Mesenchymal stem cell (in vitro differentiated cells and primary cell): Measurements from ENCODE around the gene PRKCQ.

Source experiments
- DNase-seq: peaks from one replicate; pipeline ENCODE4 v3.0.0-alpha.2; 2013
- H2AFZ ChIP-seq: one replicate; pipeline ENCODE4 v1.6.1; 2013; ENCODE audit warnings: low read depth, mild to moderate bottlenecking, control low read depth, inconsistent platforms, low read length, moderate library complexity
- H2AK5ac ChIP-seq: 2 replicates; pipeline ENCODE4 v1.6.1; 2013; ENCODE audit warnings: low read length, moderate library complexity, mild to moderate bottlenecking, inconsistent platforms; ENCODE audit not compliant: severe bottlenecking
- H2BK120ac ChIP-seq: one replicate; pipeline ENCODE4 v1.6.1; 2013; ENCODE audit warnings: low read depth, mild to moderate bottlenecking, inconsistent platforms, low read length, moderate library complexity
- H2BK12ac ChIP-seq, 2 experiments: one replicate each; pipeline ENCODE4 v1.6.1; 2013; ENCODE audit warnings: inconsistent platforms in 2 of 2, low read length in 2 of 2, mild to moderate bottlenecking in 2 of 2, moderate library complexity in 2 of 2, control low read depth in 1 of 2
- H2BK15ac ChIP-seq: one replicate; pipeline ENCODE4 v1.6.1; 2013; ENCODE audit warnings: mild to moderate bottlenecking, low read depth, inconsistent platforms; ENCODE audit not compliant: poor library complexity, severe bottlenecking
- H2BK5ac ChIP-seq: 2 replicates; pipeline ENCODE4 v1.6.1; 2013; ENCODE audit warnings: low read depth, mild to moderate bottlenecking, low read length, control low read depth, inconsistent platforms; ENCODE audit not compliant: poor library complexity, severe bottlenecking
- H3K14ac ChIP-seq, 2 experiments: one replicate each; pipeline ENCODE4 v1.6.1; 2013; ENCODE audit warnings: inconsistent platforms in 2 of 2, low read length in 2 of 2, control low read depth in 1 of 2, mild to moderate bottlenecking in 1 of 2, moderate library complexity in 1 of 2
- H3K18ac ChIP-seq, 2 experiments: one replicate each; pipeline ENCODE4 v1.6.1; 2013; ENCODE audit warnings: inconsistent platforms in 2 of 2, low read length in 2 of 2, control low read depth in 1 of 2, low read depth in 1 of 2, mild to moderate bottlenecking in 1 of 2
- H3K23ac ChIP-seq, 2 experiments: one replicate each; pipeline ENCODE4 v1.6.1; 2013; ENCODE audit warnings: inconsistent platforms in 2 of 2, low read length in 2 of 2, mild to moderate bottlenecking in 2 of 2, moderate library complexity in 2 of 2, control low read depth in 1 of 2
- H3K27ac ChIP-seq: 2 replicates; pipeline ENCODE4 v1.5.1; 2013; ENCODE audit warnings: mild to moderate bottlenecking, moderate library complexity, low read length, control low read depth, inconsistent platforms; ENCODE audit not compliant: poor library complexity, severe bottlenecking
- H3K27me3 ChIP-seq, 2 experiments: 2 replicates each; pipeline versions ENCODE4 v1.6.1 to v1.7.0; 2013; ENCODE audit warnings: low read length in 2 of 2, mild to moderate bottlenecking in 2 of 2, moderate library complexity in 2 of 2, control low read depth in 1 of 2, inconsistent platforms in 1 of 2; ENCODE audit not compliant: control insufficient read depth in 1 of 2, insufficient read depth in 1 of 2
- H3K36me3 ChIP-seq, 2 experiments: 2 replicates each; pipeline versions ENCODE4 v1.6.1 to v1.7.0; 2013; ENCODE audit warnings: low read length in 2 of 2, control low read depth in 1 of 2, inconsistent platforms in 1 of 2, low read depth in 1 of 2, mild to moderate bottlenecking in 1 of 2; ENCODE audit not compliant: insufficient read depth in 2 of 2, control insufficient read depth in 1 of 2
- H3K4ac ChIP-seq, 2 experiments: one replicate each; pipeline ENCODE4 v1.6.1; 2013; ENCODE audit warnings: inconsistent platforms in 2 of 2, low read length in 2 of 2, mild to moderate bottlenecking in 2 of 2, moderate library complexity in 2 of 2, control low read depth in 1 of 2, low read depth in 1 of 2
- H3K4me1 ChIP-seq: 2 replicates; pipeline ENCODE4 v1.6.1; 2013; ENCODE audit warnings: low read depth, low read length, control low read depth; ENCODE audit not compliant: control insufficient read depth, insufficient read depth
- H3K4me2 ChIP-seq: 2 replicates; pipeline ENCODE4 v1.6.1; 2013; ENCODE audit warnings: low read length, mild to moderate bottlenecking, inconsistent platforms; ENCODE audit not compliant: poor library complexity, severe bottlenecking
- H3K4me3 ChIP-seq, 2 experiments: 2 replicates each; pipeline versions ENCODE4 v1.5.1 to v1.7.0; 2013; ENCODE audit warnings: low read length in 2 of 2, mild to moderate bottlenecking in 2 of 2, control low read depth in 1 of 2, low read depth in 1 of 2; ENCODE audit not compliant: insufficient read depth in 1 of 2
- H3K79me1 ChIP-seq: replicated peaks from 2 replicates; pipeline ENCODE4 v1.6.1; 2013; ENCODE audit warnings: mild to moderate bottlenecking, control low read depth, low read length, inconsistent platforms; ENCODE audit not compliant: poor library complexity, severe bottlenecking
- H3K9ac ChIP-seq: 2 replicates; pipeline ENCODE4 v1.7.0; 2013; ENCODE audit warnings: mild to moderate bottlenecking, low read length, moderate library complexity
- H3K9me3 ChIP-seq: 2 replicates; pipeline ENCODE4 v1.7.0; 2013; ENCODE audit warnings: mild to moderate bottlenecking, low read length; ENCODE audit not compliant: control insufficient read depth
- H4K8ac ChIP-seq: one replicate; pipeline ENCODE4 v1.6.1; 2013; ENCODE audit warnings: inconsistent platforms, mild to moderate bottlenecking, low read length, moderate library complexity
- H4K91ac ChIP-seq: one replicate; pipeline ENCODE4 v1.6.1; 2013; ENCODE audit warnings: mild to moderate bottlenecking, low read length, inconsistent platforms
- WGBS: methylation state at CpG from one replicate; pipeline ENCODE4 v1.1.7; 2013; ENCODE audit warnings: mixed read lengths; 5-methylcytosine and 5-hydroxymethylcytosine counted together

Gene PRKCQ

GRCh38 chr10:6494442-6494819 lies 85.6 kb downstream of the PRKCQ start:
- Histone ChIP-seq H2BK15ac (no peak overlapping the region), H3K4me3 (no peak overlapping the region), H3K27ac (no peak overlapping the region), H3K4me2 (no peak overlapping the region), H3K27me3 (peaks cover 0 to 49% of the 10 kb centered on the region in 2 experiments), H4K8ac (no peak overlapping the region), H3K18ac (no peak overlapping the region), H2AFZ (no peak overlapping the region), H3K23ac (no peak overlapping the region), H2BK120ac (no peak overlapping the region), H3K4me1 (no peaks in the 10 kb centered on the region), H3K9me3 (no peaks in the 10 kb centered on the region), H3K36me3 (no peaks in the 10 kb centered on the region), H4K91ac (no peak overlapping the region), H3K9ac (no peak overlapping the region), H3K4ac (no peak overlapping the region), H2BK5ac (no peak overlapping the region), H3K14ac (no peak overlapping the region), H3K79me1 (no peaks in the 10 kb centered on the region), H2BK12ac (no peak overlapping the region), H2AK5ac (no peak overlapping the region)
- WGBS: 75% methylated on average over 2 of the region's 2 CpGs
- no peak for DNase-seq

- H2BK5ac ChIP-seq: no peak overlapping the region
- H4K91ac ChIP-seq: no peak overlapping the region
- no peak overlapping the region for H4K8ac ChIP-seq
- no peak overlapping the region for H3K27ac ChIP-seq
- H3K9me3 ChIP-seq: no peaks in the 10 kb centered on the region
- no peak overlapping the region for H3K4me3 ChIP-seq
- H3K9ac ChIP-seq: no peak overlapping the region
- no peak overlapping the region for H2BK120ac ChIP-seq
- no peak overlapping the region for H2BK12ac ChIP-seq
- H2BK15ac ChIP-seq: no peak overlapping the region
- H3K79me1 ChIP-seq: no peaks in the 10 kb centered on the region
- H2AFZ ChIP-seq: no peak overlapping the region
- H3K36me3 ChIP-seq: no peaks in the 10 kb centered on the region
- no peak for DNase-seq
- H3K4ac ChIP-seq: no peak overlapping the region
- WGBS: 82% methylated on average over 11 of the region's 11 CpGs
- H3K14ac ChIP-seq: no peak overlapping the region
- peaks cover 0 to 49% of the 10 kb centered on the region in 2 experiments for H3K27me3 ChIP-seq
- no peaks in the 10 kb centered on the region for H3K4me1 ChIP-seq
- no peak overlapping the region for H3K23ac ChIP-seq
- no peak overlapping the region for H3K4me2 ChIP-seq
- H2AK5ac ChIP-seq: no peak overlapping the region
- H3K18ac ChIP-seq: no peak overlapping the region
Observed at GRCh38 chr10:6493521-6494441, 86.3 kb downstream of the PRKCQ start.

GRCh38 chr10:6492896-6493295 lies 87.2 kb downstream of the PRKCQ start:
- no peak overlapping the region for H3K18ac ChIP-seq
- no peak overlapping the region for H4K91ac ChIP-seq
- no peak overlapping the region for H2BK5ac ChIP-seq
- no peak overlapping the region for H2AFZ ChIP-seq
- peaks cover 0 to 41% of the 10 kb centered on the region in 2 experiments for H3K27me3 ChIP-seq
- no peak overlapping the region for H3K4me2 ChIP-seq
- no peak overlapping the region for H2BK12ac ChIP-seq
- H2BK15ac ChIP-seq: no peak overlapping the region
- no peak overlapping the region for H3K4me3 ChIP-seq
- no peak overlapping the region for H3K23ac ChIP-seq
- no peaks in the 10 kb centered on the region for H3K9me3 ChIP-seq
- H4K8ac ChIP-seq: no peak overlapping the region
- 90% methylated on average over 10 of the region's 10 CpGs for WGBS
- H2BK120ac ChIP-seq: no peak overlapping the region
- no peak for DNase-seq
- no peaks in the 10 kb centered on the region for H3K79me1 ChIP-seq
- H3K4ac ChIP-seq: no peak overlapping the region
- H3K27ac ChIP-seq: no peak overlapping the region
- no peaks in the 10 kb centered on the region for H3K4me1 ChIP-seq
- no peak overlapping the region for H2AK5ac ChIP-seq
- no peaks in the 10 kb centered on the region for H3K36me3 ChIP-seq
- no peak overlapping the region for H3K9ac ChIP-seq
- no peak overlapping the region for H3K14ac ChIP-seq

- peaks cover 0 to 34% of the 10 kb centered on the region in 2 experiments for H3K27me3 ChIP-seq
- no peaks in the 10 kb centered on the region for H3K79me1 ChIP-seq
- H4K91ac ChIP-seq: no peak overlapping the region
- no peaks in the 10 kb centered on the region for H3K4me1 ChIP-seq
- no peak overlapping the region for H3K18ac ChIP-seq
- no peak overlapping the region for H2BK12ac ChIP-seq
- DNase-seq: no peak
- H2BK120ac ChIP-seq: no peak overlapping the region
- H2AFZ ChIP-seq: no peak overlapping the region
- H3K23ac ChIP-seq: no peak overlapping the region
- no peak overlapping the region for H4K8ac ChIP-seq
- H3K4me3 ChIP-seq: no peak overlapping the region
- no peak overlapping the region for H3K14ac ChIP-seq
- H2BK5ac ChIP-seq: no peak overlapping the region
- H3K9ac ChIP-seq: no peak overlapping the region
- H3K4me2 ChIP-seq: no peak overlapping the region
- no peak overlapping the region for H2BK15ac ChIP-seq
- H3K9me3 ChIP-seq: no peaks in the 10 kb centered on the region
- H2AK5ac ChIP-seq: no peak overlapping the region
- no peak overlapping the region for H3K4ac ChIP-seq
- H3K27ac ChIP-seq: no peak overlapping the region
- no peaks in the 10 kb centered on the region for H3K36me3 ChIP-seq
- WGBS: 79% methylated on average over 9 of the region's 9 CpGs
Observed at GRCh38 chr10:6491841-6492609, 88.1 kb downstream of the PRKCQ start.
